Pancreas (tissue), 10 donors: ENCODE measurements around the gene VWA5A. TPM values are rescaled to one million over a fixed set of nuclear protein-coding genes. Genes with fewer than 3 reads are reported as not detected.

ENCODE experiments used
- ATAC-seq, 4 donors: fragments of 200-7000 bp; cut with Tn5 transposase; one replicate each; pipeline versions ENCODE4 v1.8.0 to v1.9.1; 2020; ENCODE audit warnings: mild to moderate bottlenecking in 4 of 4, moderate library complexity in 4 of 4
- DNase-seq, 6 donors: peaks; one replicate each; pipeline ENCODE4 v3.0.0-alpha.2; 2020
- FAIRE-seq: peaks from 2 replicates; lab custom pipeline; 2012; peaks lifted over from hg19 to GRCh38; lab: Jason Lieb, UNC
- H3K27ac ChIP-seq, 4 donors: fragments of 200-600 bp; sonication (generic); 1 replicate in 3 of 4; 2 replicates in 1 of 4; pipeline versions ENCODE4 v1.5.0 to v1.8.0; 2020
- H3K27me3 ChIP-seq, 4 donors: fragments of 200-600 bp; one replicate each; pipeline ENCODE4 v1.8.0; 2021
- H3K36me3 ChIP-seq, 3 donors: fragments of 200-600 bp; sonication (generic) in 1 of 3; one replicate each; pipeline versions ENCODE4 v1.5.0 to v1.8.0; 2020 to 2021
- H3K4me1 ChIP-seq, 3 donors: fragments of 200-600 bp; one replicate each; pipeline ENCODE4 v1.8.0; 2021
- H3K4me3 ChIP-seq, 4 donors: fragments of 200-600 bp; sonication (generic) in 2 of 4; one replicate each; pipeline versions ENCODE4 v1.5.0 to v1.8.0; 2020 to 2021
- H3K9me3 ChIP-seq, 4 donors: fragments of 200-600 bp; one replicate each; pipeline ENCODE4 v1.8.0; 2021
- CTCF ChIP-seq, 4 donors: fragments of 200-600 bp; sonication (generic) in 3 of 4; IDR thresholded peaks; one replicate each; pipeline versions ENCODE4 v1.5.0 to v1.8.0; 2021; ENCODE audit warnings: antibody characterized with exemption in 4 of 4
- WGBS, 2 donors: extraction: QIAGEN DNeasy Blood & Tissue Kit; methylation state at CpG; one replicate each; pipeline ENCODE4 v1.1.7; 2013; 5-methylcytosine and 5-hydroxymethylcytosine counted together
- intact Hi-C, 3 donors: fragments of 100-400 bp; cut with DNase I; formaldehyde crosslinking; loops; one replicate each; pipeline versions ENCODE4 v1.11.1 to v1.14.2; 2022
- polyA plus RNA-seq, 2 donors: library from polyadenylated mRNA; stranded (reverse); fragments of 200-250 nt; gene quantifications; one replicate each; pipeline ENCODE4 v1.2.3, GENCODE V29; 2013
- total RNA-seq, 6 donors: library from RNA; stranded (reverse); fragmentation: NEBNext Ultra II Directional in 4 of 6; extraction: Animal tissue kit (Norgen Biotek cat#: 25700) in 4 of 6; gene quantifications; one replicate each; pipeline versions ENCODE4 v1.2.1 to v1.2.4, GENCODE V29; 2021 to 2023
- donor health status: healthy with polysubstance abuse.
- donor health status: DM: no; HTN: no; CAD: no; lungs with moderate emphysema.
- donor health status: DM: no; HTN: no; CAD: no.
- donor health status: control.
- donor health status: control.
- donor health status: Bipolar disorder and iron deficiency.
- donor health status: DM: yes; HTN: yes; CAD: no.
- donor health status: DM: no; HTN: no; CAD: no.
- donor health status: DM: no; HTN: no; CAD: no.
- donor health status: DM: yes; HTN: yes; CAD: no.

Gene VWA5A
- total and polyA plus RNA-seq, 8 donors: 9.6 to 28.7 (median 15.6) TPM

DNA sequence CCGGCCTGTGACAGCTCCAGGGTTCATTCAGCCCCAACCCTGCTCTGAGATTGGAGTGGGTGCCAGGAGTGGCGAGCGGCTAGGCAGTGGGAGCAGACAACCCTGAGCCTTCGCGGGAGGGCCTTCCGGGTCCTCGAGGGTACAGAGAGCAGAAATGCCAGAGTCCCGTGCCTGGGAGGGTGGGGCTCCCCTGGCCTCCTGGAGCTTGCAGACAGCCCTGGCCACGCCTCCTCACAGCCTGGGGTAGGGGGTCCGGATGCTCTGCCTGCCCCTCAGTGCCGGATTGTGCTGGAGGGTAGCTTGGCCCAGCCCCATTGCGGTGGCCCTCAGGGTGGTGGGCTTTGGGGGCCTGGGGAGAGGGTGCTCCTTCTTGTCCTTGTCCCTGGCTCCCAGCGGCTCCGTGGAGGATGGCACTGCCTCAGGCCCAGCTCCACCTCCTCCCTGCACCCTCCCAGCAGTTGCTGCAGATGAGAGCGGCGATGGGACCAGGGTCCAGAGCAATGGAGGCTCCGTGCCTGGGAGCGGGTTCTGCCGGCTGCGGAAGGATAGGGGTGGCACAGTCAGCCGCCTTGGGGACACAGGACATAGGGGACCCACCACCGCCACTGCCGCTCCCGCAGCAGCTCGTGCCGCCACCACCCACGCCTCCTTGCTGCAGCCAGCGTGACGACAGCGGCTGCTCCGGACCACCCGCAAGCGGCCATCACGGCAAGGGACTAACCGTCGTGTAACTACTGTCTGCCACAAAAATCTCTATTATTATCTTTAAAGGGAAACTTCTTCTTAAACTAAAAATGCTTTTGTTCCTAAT is 39.2 kb upstream of the VWA5A start:
- H3K27ac ChIP-seq: no peak overlapping the region
- intact Hi-C loops: loop anchor here in 1 of 3 donors (10.0 kb wide), 2 partner anchors 259 to 519 kb away; no protein-coding TSS in a partner anchor
- peak overlapping the region in 3 of 4 donors; percentile 1 to 39 (median 14) for H3K4me3 ChIP-seq
- DNase-seq (peak in 4 of 6 donors; percentile 27 to 77 (median 44)), FAIRE-seq (no peak), ATAC-seq (peak in 3 of 4 donors; percentile 23 to 77 (median 62))
- no peak for TF ChIP-seq CTCF (IDR thresholded peaks at IDR 0.05)
- 58% methylated on average over 29 to 36 of the region's 36 CpGs for WGBS, 2 donors
- H3K4me1 ChIP-seq: peaks cover 0 to 2% (median 0%) of the 10 kb centered on the region in 3 donors
- H3K36me3 ChIP-seq: no peaks in the 10 kb centered on the region
- no peaks in the 10 kb centered on the region for H3K27me3 ChIP-seq
- H3K9me3 ChIP-seq: no peaks in the 10 kb centered on the region

- no peak for DNase-seq
- FAIRE-seq: no peak
- H3K4me1 ChIP-seq: no peaks in the 10 kb centered on the region
- no peak overlapping the region for H3K27ac ChIP-seq
- no peaks in the 10 kb centered on the region for H3K27me3 ChIP-seq
- 96 to 100% methylated on average over 1 of the region's 1 CpG for WGBS, 2 donors
- H3K4me3 ChIP-seq: no peak overlapping the region
- no peaks in the 10 kb centered on the region for H3K36me3 ChIP-seq
- ATAC-seq: no peak
- no peaks in the 10 kb centered on the region for H3K9me3 ChIP-seq
- intact Hi-C loops: loop anchor here in 1 of 3 donors (10.0 kb wide), 2 partner anchors 258 to 518 kb away; no protein-coding TSS in a partner anchor
- TF ChIP-seq CTCF (IDR thresholded peaks at IDR 0.05): no peak
Measured at GRCh38 chr11:124077266-124077665, 38.0 kb upstream of the VWA5A start.

GRCh38 chr11:124078591-124078990 is 36.7 kb upstream of the VWA5A start:
- intact Hi-C loops: loop anchor here in 1 of 3 donors (10.0 kb wide), 2 partner anchors 256 to 516 kb away; no protein-coding TSS in a partner anchor
- FAIRE-seq (no peak), DNase-seq (no peak), ATAC-seq (no peak)
- TF ChIP-seq CTCF (IDR thresholded peaks at IDR 0.05): no peak
- Histone ChIP-seq H3K36me3 (no peaks in the 10 kb centered on the region), H3K9me3 (no peaks in the 10 kb centered on the region), H3K4me1 (no peaks in the 10 kb centered on the region), H3K27me3 (no peaks in the 10 kb centered on the region), H3K4me3 (no peak overlapping the region), H3K27ac (no peak overlapping the region)
- 85 to 90% methylated on average over 2 of the region's 2 CpGs for WGBS, 2 donors

DNA sequence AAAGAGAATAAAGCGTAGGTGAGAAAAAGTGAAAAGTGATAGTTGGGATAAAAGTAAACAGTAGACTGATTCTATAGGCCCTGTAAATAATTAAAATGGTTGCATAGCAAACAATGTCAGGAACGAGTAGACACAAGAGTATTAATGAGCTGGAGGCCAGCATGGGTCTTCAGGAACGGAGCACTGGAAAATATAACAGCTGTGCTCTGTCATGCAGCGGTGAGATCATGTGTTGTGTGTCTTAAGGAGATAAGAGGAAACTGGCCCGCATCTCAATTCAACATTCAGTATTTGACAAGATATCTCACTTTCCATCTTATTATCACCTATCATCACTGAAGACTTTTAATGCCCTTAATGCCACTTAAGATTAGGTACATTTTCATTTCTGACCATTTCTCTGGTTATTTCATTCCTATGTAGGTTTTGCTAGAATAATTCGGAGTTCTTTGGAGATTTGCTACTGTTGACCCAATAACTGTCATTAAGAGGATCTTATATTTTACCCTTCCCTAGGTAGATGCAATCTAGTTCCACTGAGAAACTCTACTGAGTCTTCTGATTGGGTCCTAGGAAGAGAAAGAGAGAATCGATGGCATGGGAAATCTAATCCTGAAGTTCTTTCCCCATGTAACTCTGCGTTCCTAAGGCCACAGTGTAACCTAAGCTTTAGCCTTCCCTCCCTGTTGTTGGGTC is 35.5 kb upstream of the VWA5A start:
- no peak for FAIRE-seq

More for the DNA sequence above, 35.5 kb upstream of the VWA5A start:
- WGBS, 2 donors: 56 to 62% methylated on average over 8 of the region's 8 CpGs
- H3K27ac ChIP-seq: no peak overlapping the region
- no peak overlapping the region for H3K4me3 ChIP-seq
- intact Hi-C loops: loop anchor here in 1 of 3 donors (10.0 kb wide), 2 partner anchors 255 to 515 kb away; no protein-coding TSS in a partner anchor
- H3K27me3 ChIP-seq: no peaks in the 10 kb centered on the region
- no peaks in the 10 kb centered on the region for H3K36me3 ChIP-seq
- no peaks in the 10 kb centered on the region for H3K9me3 ChIP-seq
- DNase-seq (no peak), ATAC-seq (peak in 2 of 4 donors; percentile 40 to 64)
- no peaks in the 10 kb centered on the region for H3K4me1 ChIP-seq
- TF ChIP-seq CTCF (IDR thresholded peaks at IDR 0.05): no peak
